Upper lobe of left lung (tissue), 4 donors: ENCODE measurements around the gene MLNR.

Source experiments
- CTCF ChIP-seq, 6 experiments: fragments of 450-650 bp in 4 of 6; fragments of 200-600 bp in 2 of 6; sonication (generic) in 2 of 6; IDR thresholded peaks; one replicate each; pipeline ENCODE4 v1.5.1; 2016 to 2019; ENCODE audit warnings: antibody characterized with exemption in 6 of 6
- EP300 ChIP-seq, 4 donors: sonication (generic); formaldehyde crosslinking; IDR thresholded peaks; one replicate each; pipeline ENCODE4 v1.5.1; 2017; ENCODE audit warnings: antibody characterized with exemption in 4 of 4, control low read depth in 2 of 4
- POLR2AphosphoS5 ChIP-seq, 2 donors: sonication (generic); formaldehyde crosslinking; IDR thresholded peaks; one replicate each; pipeline ENCODE4 v1.5.1; 2017; ENCODE audit warnings: antibody characterized with exemption in 2 of 2

GRCh38 chr13:49262634-49263033, 42.5 kb downstream of the MLNR start:
- TF ChIP-seq EP300 (IDR thresholded peaks at IDR 0.05), result no peak
- no peak for TF ChIP-seq CTCF (IDR thresholded peaks at IDR 0.05)
- no peak for TF ChIP-seq POLR2AphosphoS5 (IDR thresholded peaks at IDR 0.05)
